ENCODE data around the gene PPP1R14C. TPM values are rescaled to one million over a fixed set of nuclear protein-coding genes. Genes with fewer than 3 reads are reported as not detected.

Gene PPP1R14C, protein sequence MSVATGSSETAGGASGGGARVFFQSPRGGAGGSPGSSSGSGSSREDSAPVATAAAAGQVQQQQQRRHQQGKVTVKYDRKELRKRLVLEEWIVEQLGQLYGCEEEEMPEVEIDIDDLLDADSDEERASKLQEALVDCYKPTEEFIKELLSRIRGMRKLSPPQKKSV
- total RNA-seq (0.17 and 0.26 TPM in 2 replicates), polyA plus RNA-seq (not detected in 2 replicates), polyA minus RNA-seq (ENCODE audit: low replicate concordance) (not detected in 2 replicates)
- polyA plus RNA-seq (2012) = 0.05 TPM in 1 of 2 replicates, not detected in the other

DNA sequence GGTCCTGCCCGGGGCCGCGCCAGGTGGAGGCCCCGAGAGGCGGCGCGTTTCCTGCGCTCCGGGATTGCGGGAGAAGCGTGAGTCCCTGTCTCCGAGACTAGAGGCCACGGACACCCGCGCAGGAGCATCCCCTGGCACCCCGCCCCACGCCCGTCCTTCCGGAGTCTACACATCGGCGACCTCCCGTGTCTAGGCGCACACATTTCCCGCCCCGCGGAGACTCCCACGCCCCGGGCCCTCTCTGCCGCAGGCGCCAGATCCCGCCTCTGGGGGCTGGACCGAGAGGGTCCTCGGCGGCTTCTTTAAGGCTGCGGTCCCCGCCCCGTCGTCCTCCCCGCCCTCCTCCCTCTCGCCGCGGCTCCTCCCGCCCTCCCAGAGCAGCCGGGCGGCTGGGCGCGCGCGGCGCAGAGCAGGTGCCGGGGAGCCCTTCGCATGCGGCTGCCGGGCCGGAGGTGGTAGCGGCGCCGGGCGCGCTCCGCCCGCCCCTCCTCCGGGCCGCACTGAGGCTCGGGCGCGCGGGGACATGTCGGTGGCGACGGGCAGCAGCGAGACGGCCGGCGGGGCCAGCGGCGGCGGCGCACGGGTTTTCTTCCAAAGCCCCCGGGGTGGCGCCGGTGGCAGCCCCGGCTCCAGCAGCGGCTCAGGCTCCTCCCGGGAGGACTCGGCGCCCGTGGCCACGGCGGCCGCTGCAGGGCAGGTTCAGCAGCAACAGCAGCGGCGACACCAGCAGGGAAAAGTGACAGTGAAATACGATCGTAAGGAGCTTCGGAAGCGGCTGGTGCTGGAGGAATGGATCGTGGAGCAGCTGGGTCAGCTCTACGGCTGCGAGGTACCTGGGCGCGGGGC, at the start of gene PPP1R14C:
TSS of gene PPP1R14C (plus strand) at position 375 of the 846 bp plus-strand sequence. CDS start at position 524, 149 bp downstream.
- no peaks in the 10 kb centered on the region for H3K79me2 ChIP-seq (ENCODE audit: control insufficient read depth, insufficient read depth, low read length)

GRCh38 chr6:150093397-150093796, 49.4 kb upstream of the PPP1R14C start:
- no peaks in the 10 kb centered on the region for H3K27me3 ChIP-seq (ENCODE audit: control insufficient read depth, insufficient read depth, low read length)
- H3K36me3 ChIP-seq (ENCODE audit: control insufficient read depth, insufficient read depth, low read length) = no peaks in the 10 kb centered on the region
- TF ChIP-seq CTCF (conservative IDR thresholded peaks at IDR 0.05 in 1 of 2, IDR thresholded peaks at IDR 0.05 in 1 of 2; ENCODE audit: low read depth in 1 of 2, low read length in 2 of 2) (no peak), EZH2 (IDR thresholded peaks at IDR 0.05; ENCODE audit: low read length, missing control alignments) (no peak)
- H4K20me1 ChIP-seq (ENCODE audit: control insufficient read depth, extremely low read depth, insufficient read depth, low read length) = no peaks in the 10 kb centered on the region
- no peak overlapping the region for H3K27ac ChIP-seq (ENCODE audit: insufficient read depth, low read length)
- H3K4me1 ChIP-seq (ENCODE audit: control insufficient read depth, extremely low read depth, insufficient read depth, low read length) = no peaks in the 10 kb centered on the region
- no peak overlapping the region for H3K4me2 ChIP-seq (ENCODE audit: extremely low read depth, insufficient read depth, low read length)
- no peaks in the 10 kb centered on the region for H3K79me2 ChIP-seq (ENCODE audit: control insufficient read depth, insufficient read depth, low read length)
- H3K9ac ChIP-seq (ENCODE audit: insufficient read depth, low read length) = no peak overlapping the region
- no peaks in the 10 kb centered on the region for H3K9me3 ChIP-seq (ENCODE audit: control insufficient read depth, insufficient read depth, low read depth, low read length)
- no peak overlapping the region for H2AFZ ChIP-seq (ENCODE audit: low read length)
- DNase-seq (ENCODE audit: low read depth in 2 of 2) = no peak
- no peak overlapping the region for H3K4me3 ChIP-seq (replicated peaks in 1 of 4; ENCODE audit: control extremely low read depth in 1 of 4, insufficient read depth in 1 of 4, low read depth in 3 of 4, low read length in 4 of 4)

More for the DNA sequence above, at the start of gene PPP1R14C:
- Histone ChIP-seq H3K27me3 (ENCODE audit: control insufficient read depth, insufficient read depth, low read length) (peaks cover 18% of the 10 kb centered on the region), H3K27ac (ENCODE audit: insufficient read depth, low read length) (no peak within 1 kb of the TSS), H3K9ac (ENCODE audit: insufficient read depth, low read length) (no peak within 1 kb of the TSS), H3K4me1 (ENCODE audit: control insufficient read depth, extremely low read depth, insufficient read depth, low read length) (no peaks in the 10 kb centered on the region), H4K20me1 (ENCODE audit: control insufficient read depth, extremely low read depth, insufficient read depth, low read length) (no peaks in the 10 kb centered on the region), H2AFZ (ENCODE audit: low read length) (no peak within 1 kb of the TSS), H3K9me3 (ENCODE audit: control insufficient read depth, insufficient read depth, low read depth, low read length) (no peaks in the 10 kb centered on the region), H3K36me3 (ENCODE audit: control insufficient read depth, insufficient read depth, low read length) (no peaks in the 10 kb centered on the region), H3K4me3 (replicated peaks in 1 of 4; ENCODE audit: control extremely low read depth in 1 of 4, insufficient read depth in 1 of 4, low read depth in 3 of 4, low read length in 4 of 4) (peak within 1 kb of the TSS in 2 of 4 experiments; percentile 12 to 36), H3K4me2 (ENCODE audit: extremely low read depth, insufficient read depth, low read length) (peak within 1 kb of the TSS; percentile 33)
- DNase-seq (ENCODE audit: low read depth in 2 of 2) = peak in 1 of 2 donors; percentile 51
- TF ChIP-seq EZH2 (IDR thresholded peaks at IDR 0.05; ENCODE audit: low read length, missing control alignments) (no peak), CTCF (conservative IDR thresholded peaks at IDR 0.05 in 1 of 2, IDR thresholded peaks at IDR 0.05 in 1 of 2; ENCODE audit: low read depth in 1 of 2, low read length in 2 of 2) (no peak)

- Histone ChIP-seq H3K4me1 (ENCODE audit: control insufficient read depth, extremely low read depth, insufficient read depth, low read length) (no peaks in the 10 kb centered on the region), H3K79me2 (ENCODE audit: control insufficient read depth, insufficient read depth, low read length) (no peaks in the 10 kb centered on the region), H3K4me3 (replicated peaks in 1 of 4; ENCODE audit: control extremely low read depth in 1 of 4, insufficient read depth in 1 of 4, low read depth in 3 of 4, low read length in 4 of 4) (no peak overlapping the region), H3K9me3 (ENCODE audit: control insufficient read depth, insufficient read depth, low read depth, low read length) (no peaks in the 10 kb centered on the region), H3K27ac (ENCODE audit: insufficient read depth, low read length) (no peak overlapping the region), H3K27me3 (ENCODE audit: control insufficient read depth, insufficient read depth, low read length) (no peaks in the 10 kb centered on the region), H3K4me2 (ENCODE audit: extremely low read depth, insufficient read depth, low read length) (no peak overlapping the region), H3K36me3 (ENCODE audit: control insufficient read depth, insufficient read depth, low read length) (no peaks in the 10 kb centered on the region), H2AFZ (ENCODE audit: low read length) (no peak overlapping the region), H4K20me1 (ENCODE audit: control insufficient read depth, extremely low read depth, insufficient read depth, low read length) (no peaks in the 10 kb centered on the region), H3K9ac (ENCODE audit: insufficient read depth, low read length) (no peak overlapping the region)
- DNase-seq (ENCODE audit: low read depth in 2 of 2) = no peak
- no peak for TF ChIP-seq EZH2 (IDR thresholded peaks at IDR 0.05; ENCODE audit: low read length, missing control alignments)
- TF ChIP-seq CTCF (conservative IDR thresholded peaks at IDR 0.05 in 1 of 2, IDR thresholded peaks at IDR 0.05 in 1 of 2; ENCODE audit: low read depth in 1 of 2, low read length in 2 of 2) = no peak
These were observed 44.7 kb upstream of the PPP1R14C start for GRCh38 chr6:150098155-150098554.

All from fibroblast of lung (primary cell).